ENCODE results near the gene AKAP8L. TPM values are rescaled to one million over a fixed set of nuclear protein-coding genes. Genes with fewer than 3 reads are reported as not detected.

Gene AKAP8L
- polyA plus RNA-seq, 1 of the 3 experiments (the other 2 are of a cell fraction) = 44.7 TPM

- Histone ChIP-seq H3K9me3 (no peaks in the 10 kb centered on the region), H3K9me2 (no peaks in the 10 kb centered on the region), H4K20me1 (ENCODE audit: insufficient read depth) (no peaks in the 10 kb centered on the region), H3K4me1 (ENCODE audit: control insufficient read depth in 1 of 2, insufficient read depth in 2 of 2, low read depth in 1 of 2, low read length in 1 of 2) (peaks cover 0 to 6% of the 10 kb centered on the region in 2 experiments; a peak in 1 of 4 replicates), H2AFZ (ENCODE audit: low read depth) (no peak overlapping the region), H3K36me3 (replicated peaks in 1 of 2; ENCODE audit: control insufficient read depth in 1 of 2, insufficient read depth in 2 of 2, low read length in 1 of 2) (no peaks in the 10 kb centered on the region), H3K79me2 (ENCODE audit: insufficient read depth) (no peaks in the 10 kb centered on the region), H3K4me2 (no peak overlapping the region), H3K4me3 (ENCODE audit: low read depth in 2 of 2, low read length in 1 of 2) (no peak overlapping the region), H3K27me3 (ENCODE audit: insufficient read depth) (no peaks in the 10 kb centered on the region), H3K9ac (no peak overlapping the region), H3K27ac (ENCODE audit: low read depth in 2 of 2, low read length in 1 of 2) (no peak overlapping the region), H3F3A (replicated peaks; ENCODE audit: insufficient read depth) (no peaks in the 10 kb centered on the region)
- CTCF ChIA-PET = no interaction called here
- TF ChIP-seq NFIC (IDR thresholded peaks at IDR 0.05; ENCODE audit: borderline replicate concordance) (no peak), ZBTB33 (IDR thresholded peaks at IDR 0.05; ENCODE audit: borderline replicate concordance, low read depth) (no peak), SIN3A (IDR thresholded peaks at IDR 0.05; ENCODE audit: borderline replicate concordance, low read depth, low read length) (no peak), RFX5 (IDR thresholded peaks at IDR 0.05; ENCODE audit: low read length) (no peak), NRF1 (IDR thresholded peaks at IDR 0.05; ENCODE audit: low read depth, low read length) (no peak), TEAD4 (IDR thresholded peaks at IDR 0.05; ENCODE audit: borderline replicate concordance, insufficient read depth) (no peak), PBX3 (IDR thresholded peaks at IDR 0.05) (no peak), TAF1 (IDR thresholded peaks at IDR 0.05; ENCODE audit: borderline replicate concordance, low read depth, low read length) (no peak), IRF3 (IDR thresholded peaks at IDR 0.05; ENCODE audit: low read depth, low read length) (no peak), RXRA (IDR thresholded peaks at IDR 0.05; ENCODE audit: borderline replicate concordance, low read depth) (no peak), YY1 (IDR thresholded peaks at IDR 0.05; ENCODE audit: low read depth) (no peak), FOXJ3 (CRISPR knock-in tag; IDR thresholded peaks at IDR 0.05) (no peak), CHD2 (IDR thresholded peaks at IDR 0.05; ENCODE audit: low read length, partially characterized antibody) (no peak), REST (IDR thresholded peaks at IDR 0.05; ENCODE audit: low read depth, low read length) (no peak), RAD21 (IDR thresholded peaks at IDR 0.05; ENCODE audit: low read length) (no peak), USF2 (IDR thresholded peaks at IDR 0.05; ENCODE audit: borderline replicate concordance, low read depth, low read length) (no peak), EP300 (IDR thresholded peaks at IDR 0.05; ENCODE audit: borderline replicate concordance in 1 of 2, low read depth in 1 of 2, low read length in 1 of 2) (no peak), FOSL2 (IDR thresholded peaks at IDR 0.05; ENCODE audit: borderline replicate concordance, low read depth) (no peak), GATA2 (CRISPR knock-in tag; IDR thresholded peaks at IDR 0.05) (no peak), RCOR1 (IDR thresholded peaks at IDR 0.05; ENCODE audit: low read length) (no peak)
- POLR2A ChIA-PET = no interaction called here
- no peak for DNase-seq
- WGBS (ENCODE audit: low lambda C conversion rate) = 67% methylated on average over 5 of the region's 15 CpGs
Observed at GRCh38 chr19:15444505-15445226, 25.9 kb upstream of the AKAP8L start.

All from SK-N-SH (cell line).